HepG2 (cell line): Measurements from ENCODE around the gene HLCS. TPM values are rescaled to one million over a fixed set of nuclear protein-coding genes. Genes with fewer than 3 reads are reported as not detected.
A peak's percentile ranks its signal among the peaks of the same experiment; 100 is the strongest.

Source experiments
- AGO1 ChIP-seq: fragments of 200-400 bp; formaldehyde crosslinking; IDR thresholded peaks from 2 replicates; pipeline ENCODE4 v1.6.1; 2017; ENCODE audit warnings: mild to moderate bottlenecking, low read depth, low read length, moderate library complexity; ENCODE audit not compliant: poor library complexity, severe bottlenecking
- ATF7-NPFF ChIP-seq: sonication (generic); formaldehyde crosslinking; IDR thresholded peaks from 2 replicates; pipeline ENCODE4 v1.8.1; 2023; ENCODE audit warnings: mild to moderate bottlenecking, low read depth, missing genetic modification reagents, moderate library complexity
- BRF2 ChIP-seq: sonication (generic); formaldehyde crosslinking; IDR thresholded peaks from 2 replicates; pipeline ENCODE4 v1.8.1; 2022; ENCODE audit warnings: mild to moderate bottlenecking, missing genetic modification reagents
- ESRRA ChIP-seq: sonication (generic); formaldehyde crosslinking; IDR thresholded peaks from 2 replicates; pipeline ENCODE4 v1.5.1; 2020; ENCODE audit warnings: mild to moderate bottlenecking, low read depth, missing genetic modification reagents
- FOXO1 ChIP-seq: sonication (generic); formaldehyde crosslinking; IDR thresholded peaks from 2 replicates; pipeline ENCODE4 v1.4.0; 2020; ENCODE audit warnings: missing genetic modification reagents
- HMGA1 ChIP-seq: sonication (generic); formaldehyde crosslinking; conservative IDR thresholded peaks from 2 replicates; pipeline ENCODE4 v1.4.0; 2020; ENCODE audit warnings: missing genetic modification reagents
- MAFG ChIP-seq: sonication (generic); formaldehyde crosslinking; IDR thresholded peaks from 2 replicates; pipeline ENCODE4 v1.5.1; 2020; ENCODE audit warnings: mild to moderate bottlenecking, missing genetic modification reagents
- NBN ChIP-seq: fragments of 450-650 bp; conservative IDR thresholded peaks from 2 replicates; pipeline ENCODE4 v1.6.1; 2017
- NR2F6 ChIP-seq, 2 experiments: IDR thresholded peaks; 2 replicates each; pipeline ENCODE4 v1.6.1; 2016; ENCODE audit warnings: antibody characterized with exemption in 1 of 2, mild to moderate bottlenecking in 1 of 2
- SMAD1 ChIP-seq: sonication (generic); formaldehyde crosslinking; IDR thresholded peaks from 2 replicates; pipeline ENCODE4 v1.4.0; 2020; ENCODE audit warnings: missing genetic modification reagents, low read depth, mild to moderate bottlenecking, borderline replicate concordance
- SMAD9 ChIP-seq: sonication (generic); formaldehyde crosslinking; IDR thresholded peaks from 2 replicates; pipeline ENCODE4 v1.5.1; 2020; ENCODE audit warnings: mild to moderate bottlenecking, missing genetic modification reagents
- TAF15 ChIP-seq: fragments of 200-400 bp; formaldehyde crosslinking; IDR thresholded peaks from one replicate; pipeline ENCODE4 v1.6.1; 2018; ENCODE audit warnings: mild to moderate bottlenecking, low read depth, low read length; ENCODE audit not compliant: poor library complexity, severe bottlenecking
- ZHX2 ChIP-seq, 2 experiments: sonication (generic) in 1 of 2; formaldehyde crosslinking in 1 of 2; IDR thresholded peaks; 2 replicates each; pipeline versions ENCODE4 v1.6.1 to v1.9.0; 2014 to 2022; ENCODE audit warnings: antibody characterized with exemption in 1 of 2, borderline replicate concordance in 1 of 2, inconsistent platforms in 1 of 2, low read depth in 1 of 2, missing genetic modification reagents in 1 of 2
- ZNF205 ChIP-seq: IDR thresholded peaks from 2 replicates; pipeline ENCODE4 v1.6.1; 2018; ENCODE audit warnings: missing biosample characterization, missing genetic modification reagents
- ZNF652 ChIP-seq: IDR thresholded peaks from 2 replicates; pipeline ENCODE4 v1.6.1; 2016; ENCODE audit warnings: low read depth, borderline replicate concordance
- ZNF75D ChIP-seq: sonication (generic); formaldehyde crosslinking; IDR thresholded peaks from 2 replicates; pipeline ENCODE4 v1.8.1; 2023; ENCODE audit warnings: missing genetic modification reagents, mild to moderate bottlenecking, borderline replicate concordance
- ZNF784 ChIP-seq: sonication (generic); formaldehyde crosslinking; IDR thresholded peaks from 2 replicates; pipeline ENCODE4 v1.5.1; 2020; ENCODE audit warnings: missing genetic modification reagents, mild to moderate bottlenecking, borderline replicate concordance
- ZNF841 ChIP-seq: sonication (generic); formaldehyde crosslinking; IDR thresholded peaks from 2 replicates; pipeline ENCODE4 v1.8.1; 2023; ENCODE audit warnings: missing genetic modification reagents, borderline replicate concordance
- polyA plus RNA-seq, 8 experiments: library from polyadenylated mRNA; depleted of rRNA in 3 of 8; stranded (reverse) in 7 of 8; unstranded in 1 of 8; fragments of >200 nt; fragmentation: Illumina TruSeq in 4 of 8; extraction: Trizol in 4 of 8; gene quantifications; 2 replicates each; pipeline versions ENCODE4 v1.2.1 to v1.2.3, GENCODE V29; 2011 to 2016; ENCODE audit warnings: low read depth in 4 of 8, missing spikeins in 1 of 8, mixed read lengths in 1 of 8; ENCODE audit not compliant: insufficient read depth in 1 of 8
- total RNA-seq, 5 experiments: library from RNA; depleted of rRNA; stranded (reverse); fragments of >200 nt; fragmentation: Illumina TruSeq; extraction: Trizol; gene quantifications; 2 replicates each; pipeline ENCODE4 v1.2.3, GENCODE V29; 2016; ENCODE audit warnings: low read depth in 1 of 5

Gene HLCS
- total and polyA plus RNA-seq, 2 of the 13 experiments (the other 11 are each of a cell fraction or from before 2014, with no cell fraction given), result 7.9 to 12.3 TPM

- TF ChIP-seq ZNF841 (peak; percentile 86; the same call in 1 of the 2 replicates), ATF7-NPFF (CRISPR knock-in tag) (peak; percentile 88), TAF15 (no peak), ZHX2 (IDR thresholded peaks at IDR 0.05; ENCODE audit: low read depth) (0 out of 2 replicates have a peak, but pooled peaks have one; percentile 27), ZHX2 (CRISPR knock-in tag; IDR thresholded peaks at IDR 0.05; ENCODE audit: borderline replicate concordance) (peak; percentile 96), ZNF205 (CRISPR knock-in tag) (no peak), ZNF75D (CRISPR knock-in tag) (no peak), ZNF652 (CRISPR knock-in tag) (no peak), NBN (no peak), BRF2 (no peak; the same call in none of the 2 replicates), SMAD1 (CRISPR knock-in tag) (no peak; the same call in 1 of the 2 replicates), AGO1 (peak; percentile 29), ZNF784 (CRISPR knock-in tag) (peak; percentile 90; the same call in 1 of the 2 replicates), HMGA1 (CRISPR knock-in tag) (no peak), ESRRA (peak; percentile 65; the same call in 1 of the 2 replicates), NR2F6 (IDR thresholded peaks at IDR 0.05) (no peak), NR2F6 (CRISPR knock-in tag; IDR thresholded peaks at IDR 0.05) (peak; percentile 8; the same call in 1 of the 2 replicates), SMAD9 (CRISPR knock-in tag) (no peak), MAFG (CRISPR knock-in tag) (no peak), FOXO1 (CRISPR knock-in tag) (peak; percentile 64)
Measured at GRCh38 chr21:36989699-36990507, 23.4 kb upstream of the HLCS start (continued).
